Vagina (tissue), 2 donors: ENCODE data around the gene BCAS4. TPM values are rescaled to one million over a fixed set of nuclear protein-coding genes. Genes with fewer than 3 reads are reported as not detected.
"Not testable (repeated sequence)": the region's sequence is repeated elsewhere in the genome, so short reads cannot be mapped to it uniquely, and the experiment has no call there.

Experiments
- DNase-seq, 2 donors: peaks; one replicate each; pipeline ENCODE4 v3.0.0-alpha.2; 2017; ENCODE audit errors: extremely low spot score in 2 of 2
- H3K27ac ChIP-seq: fragments of 200-600 bp; sonication (generic); one replicate; pipeline ENCODE4 v1.5.1; 2019
- H3K27me3 ChIP-seq: fragments of 200-600 bp; sonication (generic); one replicate; pipeline ENCODE4 v1.5.1; 2019
- H3K36me3 ChIP-seq, 2 donors: fragments of 200-600 bp; sonication (generic); one replicate each; pipeline ENCODE4 v1.5.1; 2017 to 2019
- H3K4me1 ChIP-seq: fragments of 200-600 bp; sonication (generic); one replicate; pipeline ENCODE4 v1.5.1; 2019
- H3K4me3 ChIP-seq, 2 donors: fragments of 200-600 bp; sonication (generic); 1 replicate in 1 of 2; 2 replicates in 1 of 2; pipeline ENCODE4 v1.5.1; 2016 to 2019
- H3K9me3 ChIP-seq: fragments of 200-600 bp; sonication (generic); one replicate; pipeline ENCODE4 v1.5.1; 2019
- CTCF ChIP-seq, 3 experiments: fragments of 450-650 bp in 2 of 3; fragments of 200-600 bp in 1 of 3; sonication (generic) in 1 of 3; IDR thresholded peaks; one replicate each; pipeline ENCODE4 v1.5.1; 2017 to 2019; ENCODE audit warnings: antibody characterized with exemption in 3 of 3, mild to moderate bottlenecking in 2 of 3, moderate library complexity in 2 of 3
- POLR2A ChIP-seq, 2 donors: fragments of 450-650 bp; IDR thresholded peaks; one replicate each; pipeline ENCODE4 v1.6.1; 2017; ENCODE audit warnings: antibody characterized with exemption in 2 of 2, mild to moderate bottlenecking in 2 of 2, moderate library complexity in 2 of 2
- POLR2AphosphoS5 ChIP-seq, 2 donors: sonication (generic); formaldehyde crosslinking; IDR thresholded peaks; one replicate each; pipeline ENCODE4 v1.9.0; 2017; ENCODE audit warnings: antibody characterized with exemption in 2 of 2, mild to moderate bottlenecking in 2 of 2, low read depth in 1 of 2; ENCODE audit not compliant: insufficient read depth in 1 of 2
- intact Hi-C: fragments of 100-400 bp; cut with DNase I; formaldehyde crosslinking; loops from one replicate; pipeline ENCODE4 v1.15.1; 2023
- total RNA-seq: library from RNA; depleted of rRNA; stranded (reverse); fragments of >200 nt; gene quantifications from one replicate; pipeline ENCODE4 v1.2.3, GENCODE V29; 2016

Gene BCAS4
- total RNA-seq, 1 donor from 2014 or later: 1.7 TPM

GRCh38 chr20:50758469-50758868 is 36.4 kb upstream of the BCAS4 start:
- peaks cover 18% of the 10 kb centered on the region for H3K4me1 ChIP-seq
- peak in 1 of 2 donors; percentile 13 for DNase-seq
- H3K9me3 ChIP-seq: no peaks in the 10 kb centered on the region
- H3K27ac ChIP-seq: no peak overlapping the region
- intact Hi-C loops: no loop called here
- no peaks in the 10 kb centered on the region for H3K27me3 ChIP-seq
- no peak for TF ChIP-seq CTCF (IDR thresholded peaks at IDR 0.05)
- no peak overlapping the region for H3K4me3 ChIP-seq
- H3K36me3 ChIP-seq: no peaks in the 10 kb centered on the region

GRCh38 chr20:50758992-50759391 is 35.9 kb upstream of the BCAS4 start:
- intact Hi-C loops: no loop called here
- TF ChIP-seq POLR2AphosphoS5 (IDR thresholded peaks at IDR 0.05; ENCODE audit: insufficient read depth in 1 of 2, low read depth in 1 of 2) (no peak), POLR2A (IDR thresholded peaks at IDR 0.05) (no peak), CTCF (IDR thresholded peaks at IDR 0.05) (no peak)
- no peak overlapping the region for H3K27ac ChIP-seq
- no peaks in the 10 kb centered on the region for H3K9me3 ChIP-seq
- peaks cover 18% of the 10 kb centered on the region for H3K4me1 ChIP-seq
- DNase-seq: peak in 1 of 2 donors; percentile 29
- H3K36me3 ChIP-seq: no peaks in the 10 kb centered on the region
- no peaks in the 10 kb centered on the region for H3K27me3 ChIP-seq
- H3K4me3 ChIP-seq: no peak overlapping the region

- peak in 1 of 2 donors; percentile 20 for DNase-seq
- no peak for TF ChIP-seq POLR2AphosphoS5 (IDR thresholded peaks at IDR 0.05; ENCODE audit: insufficient read depth in 1 of 2, low read depth in 1 of 2)
- TF ChIP-seq POLR2A (IDR thresholded peaks at IDR 0.05): no peak
- TF ChIP-seq CTCF (IDR thresholded peaks at IDR 0.05): no peak
- H3K4me1 ChIP-seq: peaks cover 18% of the 10 kb centered on the region
- H3K9me3 ChIP-seq: no peaks in the 10 kb centered on the region
- H3K27ac ChIP-seq: no peak overlapping the region
- intact Hi-C loops: no loop called here
- H3K36me3 ChIP-seq: no peaks in the 10 kb centered on the region
- no peaks in the 10 kb centered on the region for H3K27me3 ChIP-seq
- H3K4me3 ChIP-seq: no peak overlapping the region
These were observed 35.2 kb upstream of the BCAS4 start for GRCh38 chr20:50759678-50760077.

GRCh38 chr20:50762045-50762422 is 32.8 kb upstream of the BCAS4 start:
- Histone ChIP-seq H3K27ac (peak overlapping the region; percentile 12), H3K4me3 (no peak overlapping the region), H3K4me1 (peaks cover 21% of the 10 kb centered on the region), H3K27me3 (no peaks in the 10 kb centered on the region), H3K9me3 (no peaks in the 10 kb centered on the region), H3K36me3 (no peaks in the 10 kb centered on the region)
- intact Hi-C loops: no loop called here
- TF ChIP-seq POLR2AphosphoS5 (IDR thresholded peaks at IDR 0.05; ENCODE audit: insufficient read depth in 1 of 2, low read depth in 1 of 2): no peak
- no peak for TF ChIP-seq POLR2A (IDR thresholded peaks at IDR 0.05)
- TF ChIP-seq CTCF (IDR thresholded peaks at IDR 0.05): no peak
- DNase-seq: no peak

- peak; percentile 64 to 86 for DNase-seq
- no peak for TF ChIP-seq CTCF (IDR thresholded peaks at IDR 0.05)
- peak in 1 of 2 donors; percentile 45 for TF ChIP-seq POLR2AphosphoS5 (IDR thresholded peaks at IDR 0.05; ENCODE audit: insufficient read depth in 1 of 2, low read depth in 1 of 2)
- no peak for TF ChIP-seq POLR2A (IDR thresholded peaks at IDR 0.05)
- Histone ChIP-seq H3K4me3 (no peak overlapping the region), H3K9me3 (no peaks in the 10 kb centered on the region), H3K36me3 (no peaks in the 10 kb centered on the region), H3K4me1 (peaks cover 22% of the 10 kb centered on the region), H3K27ac (peak overlapping the region; percentile 53), H3K27me3 (no peaks in the 10 kb centered on the region)
- intact Hi-C loops: no loop called here
These were observed 32.2 kb upstream of the BCAS4 start for GRCh38 chr20:50762435-50763220.

GRCh38 chr20:50763550-50764458 is 31.1 kb upstream of the BCAS4 start:
- H3K27me3 ChIP-seq, H3K27ac ChIP-seq, H3K4me3 ChIP-seq, H3K9me3 ChIP-seq, intact Hi-C loops, H3K36me3 ChIP-seq: not testable (repeated sequence)
- DNase-seq: peak; percentile 55 to 77
- peaks cover 22% of the 10 kb centered on the region for H3K4me1 ChIP-seq

- H3K4me3 ChIP-seq, H3K27me3 ChIP-seq, H3K27ac ChIP-seq, intact Hi-C loops, H3K36me3 ChIP-seq, H3K9me3 ChIP-seq: not testable (repeated sequence)
- DNase-seq: peak; percentile 9 to 20
- peaks cover 22% of the 10 kb centered on the region for H3K4me1 ChIP-seq
These were observed 29.6 kb upstream of the BCAS4 start for GRCh38 chr20:50765251-50765650.
